ENCODE data around the gene SPINDOC. TPM values are rescaled to one million over a fixed set of nuclear protein-coding genes. Genes with fewer than 3 reads are reported as not detected.
"Not testable (repeated sequence)": the region's sequence is repeated elsewhere in the genome, so short reads cannot be mapped to it uniquely, and the experiment has no call there.

SPINDOC gene
- total RNA-seq, 1 experiment from 2014 or later: 17.1 TPM

DNA sequence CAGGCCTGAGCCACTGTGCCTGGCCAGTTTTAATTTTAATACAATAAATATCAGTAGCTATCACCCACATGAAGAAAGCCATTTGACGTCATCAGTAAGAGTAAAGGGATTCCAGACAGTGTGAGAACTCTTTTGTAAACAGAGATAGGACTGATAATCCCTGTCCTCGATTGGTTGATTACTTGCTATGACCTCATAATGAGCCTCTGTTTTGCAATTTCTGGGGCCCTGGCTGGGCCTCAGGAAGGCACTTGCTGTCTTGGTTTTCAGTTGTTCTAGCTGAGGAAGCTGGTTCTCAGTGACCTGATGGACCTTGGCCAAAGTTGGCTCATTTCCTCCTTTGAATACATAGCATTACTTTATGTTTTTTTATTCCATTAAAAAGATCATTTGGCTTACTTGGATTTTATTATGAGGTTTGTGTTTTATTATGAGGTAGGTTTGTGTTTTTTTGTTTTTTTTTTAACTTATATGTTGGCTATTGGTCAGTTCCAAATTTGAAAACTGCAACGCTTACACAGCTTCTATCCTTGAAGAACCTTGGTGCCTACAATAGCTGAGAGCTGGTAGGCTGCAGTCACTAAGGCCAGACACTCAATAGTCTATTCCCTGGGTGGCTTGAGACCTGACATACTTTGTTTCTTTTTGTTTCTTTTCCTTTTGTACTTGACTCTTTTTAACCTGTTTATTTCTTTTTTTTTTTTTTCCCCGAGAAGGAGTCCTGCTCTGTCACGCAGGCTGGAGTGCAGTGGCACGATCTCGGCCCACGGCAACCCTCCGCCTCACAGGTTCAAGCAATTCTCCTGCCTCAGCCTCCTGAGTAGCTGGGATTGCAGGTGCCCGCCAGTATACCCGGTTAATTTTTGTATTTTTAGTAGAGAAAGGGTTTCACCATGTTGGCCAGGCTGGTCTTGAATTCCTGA, 45.6 kb downstream of the SPINDOC start:
- TF ChIP-seq, protein P1, sequence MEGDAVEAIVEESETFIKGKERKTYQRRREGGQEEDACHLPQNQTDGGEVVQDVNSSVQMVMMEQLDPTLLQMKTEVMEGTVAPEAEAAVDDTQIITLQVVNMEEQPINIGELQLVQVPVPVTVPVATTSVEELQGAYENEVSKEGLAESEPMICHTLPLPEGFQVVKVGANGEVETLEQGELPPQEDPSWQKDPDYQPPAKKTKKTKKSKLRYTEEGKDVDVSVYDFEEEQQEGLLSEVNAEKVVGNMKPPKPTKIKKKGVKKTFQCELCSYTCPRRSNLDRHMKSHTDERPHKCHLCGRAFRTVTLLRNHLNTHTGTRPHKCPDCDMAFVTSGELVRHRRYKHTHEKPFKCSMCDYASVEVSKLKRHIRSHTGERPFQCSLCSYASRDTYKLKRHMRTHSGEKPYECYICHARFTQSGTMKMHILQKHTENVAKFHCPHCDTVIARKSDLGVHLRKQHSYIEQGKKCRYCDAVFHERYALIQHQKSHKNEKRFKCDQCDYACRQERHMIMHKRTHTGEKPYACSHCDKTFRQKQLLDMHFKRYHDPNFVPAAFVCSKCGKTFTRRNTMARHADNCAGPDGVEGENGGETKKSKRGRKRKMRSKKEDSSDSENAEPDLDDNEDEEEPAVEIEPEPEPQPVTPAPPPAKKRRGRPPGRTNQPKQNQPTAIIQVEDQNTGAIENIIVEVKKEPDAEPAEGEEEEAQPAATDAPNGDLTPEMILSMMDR (IDR thresholded peaks at IDR 0.05; ENCODE audit: unreplicated experiment): no peak
- Mint-ChIP-seq H3K4me1 (ENCODE audit: insufficient read depth, unreplicated experiment) (peaks cover 6% of the 10 kb centered on the region), H3K27ac (ENCODE audit: low read depth, unreplicated experiment) (no peak overlapping the region), H3K9me3 (ENCODE audit: unreplicated experiment) (no peaks in the 10 kb centered on the region), H3K4me3 (ENCODE audit: unreplicated experiment) (no peak overlapping the region), H3K36me3 (ENCODE audit: insufficient read depth, unreplicated experiment) (peaks cover 44% of the 10 kb centered on the region), H3K27me3 (ENCODE audit: insufficient read depth, unreplicated experiment) (no peaks in the 10 kb centered on the region)
- no TSS peak for BruUV-seq (replicated peaks)
- ChIA-PET POLR2A (interaction anchor here (0.9 kb wide), 1 partner anchor 20 kb away, joined by 5 read pairs; the partner anchor contains the start of gene MARK2), CTCF (interaction anchor here (0.8 to 1.3 kb wide), 2 partner anchors 14 to 22 kb away, joined by 3 to 4 read pairs; no protein-coding TSS in a partner anchor)
- peak; percentile 66 for DNase-seq (ENCODE audit: unreplicated experiment)
- intact Hi-C loops (cut with micrococcal nuclease): no loop called here

DNA sequence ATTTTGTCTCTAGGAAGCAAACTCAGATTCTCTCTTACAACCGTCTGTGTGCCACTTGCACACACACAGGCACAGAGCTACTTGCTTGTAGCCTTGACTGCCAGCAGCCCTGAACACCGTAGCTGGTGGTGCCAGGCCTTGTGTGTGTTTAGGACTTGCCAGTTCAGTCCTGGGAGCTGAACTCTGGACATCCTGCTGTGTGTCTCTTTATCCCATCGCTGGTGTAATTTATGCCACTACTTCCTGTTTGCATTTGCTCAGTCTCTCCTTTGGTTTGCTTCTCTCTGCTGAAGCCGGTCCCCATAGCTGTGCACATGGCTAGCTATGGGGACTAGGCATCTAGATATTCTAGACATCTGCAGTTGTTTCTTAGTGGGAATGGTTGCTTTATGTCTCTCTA, 49.7 kb downstream of the SPINDOC start:
- Mint-ChIP-seq H3K27me3 (ENCODE audit: insufficient read depth, unreplicated experiment) (no peaks in the 10 kb centered on the region), H3K4me3 (ENCODE audit: unreplicated experiment) (no peak overlapping the region), H3K9me3 (ENCODE audit: unreplicated experiment) (no peaks in the 10 kb centered on the region), H3K36me3 (ENCODE audit: insufficient read depth, unreplicated experiment) (peaks cover 32% of the 10 kb centered on the region), H3K27ac (ENCODE audit: low read depth, unreplicated experiment) (no peak overlapping the region), H3K4me1 (ENCODE audit: insufficient read depth, unreplicated experiment) (peaks cover 21% of the 10 kb centered on the region)
- POLR2A ChIA-PET: interaction anchor here (0.8 to 2.4 kb wide), 6 partner anchors 11 to 26 kb away, joined by 3 to 6 read pairs (median 3); partner anchors contain the start of gene MARK2
- CTCF ChIA-PET: interaction anchor here (0.7 to 1.4 kb wide), 2 partner anchors 12 to 25 kb away, joined by 3 read pairs; no protein-coding TSS in a partner anchor
- intact Hi-C loops (cut with micrococcal nuclease): no loop called here
- DNase-seq (ENCODE audit: unreplicated experiment): no peak
- TF ChIP-seq, protein P1 (IDR thresholded peaks at IDR 0.05; ENCODE audit: unreplicated experiment): no peak
- BruUV-seq (replicated peaks): no TSS peak

GRCh38 chr11:63863620-63864019, 50.4 kb downstream of the SPINDOC start:
- H3K27ac Mint-ChIP-seq (ENCODE audit: low read depth, unreplicated experiment); intact Hi-C loops (cut with micrococcal nuclease); H3K4me3 Mint-ChIP-seq (ENCODE audit: unreplicated experiment); DNase-seq (ENCODE audit: unreplicated experiment); H3K9me3 Mint-ChIP-seq (ENCODE audit: unreplicated experiment); BruUV-seq (replicated peaks); H3K27me3 Mint-ChIP-seq (ENCODE audit: insufficient read depth, unreplicated experiment): not testable (repeated sequence)
- H3K4me1 Mint-ChIP-seq (ENCODE audit: insufficient read depth, unreplicated experiment): peaks cover 27% of the 10 kb centered on the region
- ChIA-PET CTCF (interaction anchor here (0.6 to 0.7 kb wide), 2 partner anchors 9 to 223 kb away, joined by 3 read pairs; no protein-coding TSS in a partner anchor), POLR2A (interaction anchor here (2.4 kb wide), 1 partner anchor 19 kb away, joined by 6 read pairs; no protein-coding TSS in a partner anchor)
- peaks cover 32% of the 10 kb centered on the region for H3K36me3 Mint-ChIP-seq (ENCODE audit: insufficient read depth, unreplicated experiment)

DNA sequence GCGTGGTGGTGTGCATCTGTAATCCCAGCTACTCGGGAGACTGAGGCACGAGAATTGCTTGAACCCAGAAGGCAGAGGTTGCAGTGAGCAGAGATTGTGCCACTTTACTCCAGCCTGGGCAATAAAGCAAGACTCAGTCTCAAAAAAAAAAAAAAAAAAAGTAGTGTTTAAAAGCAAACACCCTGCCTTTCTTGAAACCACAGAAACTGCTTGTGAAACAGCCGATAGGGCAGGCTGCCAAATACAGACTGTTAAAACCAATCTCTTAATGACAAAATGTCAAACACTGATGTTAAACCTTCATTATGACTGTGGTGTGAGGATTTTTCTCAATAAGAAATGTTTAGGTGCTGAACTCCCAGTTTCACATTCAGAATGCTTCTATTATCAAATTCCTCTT, 53.0 kb downstream of the SPINDOC start:
- TF ChIP-seq, protein P1 (IDR thresholded peaks at IDR 0.05; ENCODE audit: unreplicated experiment): no peak
- Mint-ChIP-seq H3K36me3 (ENCODE audit: insufficient read depth, unreplicated experiment) (peaks cover 23% of the 10 kb centered on the region), H3K27ac (ENCODE audit: low read depth, unreplicated experiment) (peak overlapping the region; percentile 13), H3K9me3 (ENCODE audit: unreplicated experiment) (no peaks in the 10 kb centered on the region), H3K4me1 (ENCODE audit: insufficient read depth, unreplicated experiment) (peaks cover 43% of the 10 kb centered on the region), H3K27me3 (ENCODE audit: insufficient read depth, unreplicated experiment) (no peaks in the 10 kb centered on the region), H3K4me3 (ENCODE audit: unreplicated experiment) (no peak overlapping the region)
- intact Hi-C loops (cut with micrococcal nuclease): no loop called here
- no TSS peak for BruUV-seq (replicated peaks)
- ChIA-PET POLR2A (interaction anchor here (0.6 to 2.8 kb wide), 4 partner anchors 14 to 59 kb away, joined by 3 to 10 read pairs (median 4); no protein-coding TSS in a partner anchor), CTCF (interaction anchor here (1.4 to 1.9 kb wide), 3 partner anchors 15 to 80 kb away, joined by 5 to 13 read pairs (median 7); no protein-coding TSS in a partner anchor)
- peak; percentile 83 for DNase-seq (ENCODE audit: unreplicated experiment)
